ENCODE data around the gene RERE.

DNA sequence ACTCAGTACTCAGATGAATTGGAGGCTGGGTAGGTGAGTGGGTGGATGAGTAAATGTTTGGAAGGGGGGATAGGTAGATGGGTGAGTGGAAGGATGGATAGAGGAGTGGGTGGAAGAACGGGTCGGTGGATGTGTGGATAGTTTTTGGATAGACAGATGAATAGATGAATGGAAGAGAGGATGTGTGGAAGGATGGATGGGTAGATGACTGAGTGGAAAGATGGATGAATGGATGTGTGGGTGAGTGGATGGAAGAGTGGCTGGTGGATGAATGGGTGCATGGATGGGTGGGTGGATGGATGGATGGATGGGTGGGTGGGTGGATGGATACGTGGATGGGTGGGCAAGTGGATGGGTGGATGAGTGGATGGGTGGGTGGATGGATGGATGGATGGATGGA, 495.8 kb downstream of the RERE start:
- no peak for TF ChIP-seq EZH2 (IDR thresholded peaks at IDR 0.05; ENCODE audit: borderline replicate concordance, low read depth, low read length, severe bottlenecking)
- no peak for TF ChIP-seq CTCF (IDR thresholded peaks at IDR 0.05; ENCODE audit: borderline replicate concordance, extremely low read depth, low read length, poor library complexity, severe bottlenecking)
